Retinal pigment epithelial cell (primary cell): ENCODE data around the gene NXN.

ENCODE experiments used
- DNase-seq: peaks from one replicate; pipeline ENCODE4 v3.0.0-alpha.2; 2010; ENCODE audit warnings: low read depth
- H3K4me3 ChIP-seq: 2 replicates; pipeline ENCODE4 v1.5.1; 2011; ENCODE audit warnings: mild to moderate bottlenecking, low read length, control low read depth, moderate library complexity
- TF ChIP-seq, protein P1 (sequence below): conservative IDR thresholded peaks from 2 replicates; pipeline ENCODE4 v1.5.1; 2011; ENCODE audit warnings: low read depth, low read length, control low read depth, inconsistent platforms

Gene NXN

DNA sequence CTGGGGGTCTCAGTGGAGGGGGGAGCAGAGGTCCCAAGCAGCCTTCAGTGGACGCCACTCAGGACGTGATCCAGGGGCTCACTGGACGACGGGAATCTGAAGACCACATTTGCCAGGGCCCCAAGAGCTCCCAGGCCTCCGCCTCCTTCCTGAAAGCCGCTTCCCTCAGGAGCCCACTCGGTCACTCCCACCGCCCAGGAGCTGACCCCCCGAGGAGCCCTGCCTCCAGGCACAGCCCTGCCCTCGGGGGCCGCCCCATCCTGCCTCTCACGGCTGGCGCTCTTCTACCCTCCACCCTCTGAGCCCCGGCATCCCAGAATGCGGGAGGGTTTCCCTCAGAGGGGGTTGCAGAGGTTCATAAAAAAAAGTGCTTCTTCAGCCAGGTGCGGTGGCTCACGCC, 41.6 kb upstream of the NXN start:
- TF ChIP-seq, protein P1, sequence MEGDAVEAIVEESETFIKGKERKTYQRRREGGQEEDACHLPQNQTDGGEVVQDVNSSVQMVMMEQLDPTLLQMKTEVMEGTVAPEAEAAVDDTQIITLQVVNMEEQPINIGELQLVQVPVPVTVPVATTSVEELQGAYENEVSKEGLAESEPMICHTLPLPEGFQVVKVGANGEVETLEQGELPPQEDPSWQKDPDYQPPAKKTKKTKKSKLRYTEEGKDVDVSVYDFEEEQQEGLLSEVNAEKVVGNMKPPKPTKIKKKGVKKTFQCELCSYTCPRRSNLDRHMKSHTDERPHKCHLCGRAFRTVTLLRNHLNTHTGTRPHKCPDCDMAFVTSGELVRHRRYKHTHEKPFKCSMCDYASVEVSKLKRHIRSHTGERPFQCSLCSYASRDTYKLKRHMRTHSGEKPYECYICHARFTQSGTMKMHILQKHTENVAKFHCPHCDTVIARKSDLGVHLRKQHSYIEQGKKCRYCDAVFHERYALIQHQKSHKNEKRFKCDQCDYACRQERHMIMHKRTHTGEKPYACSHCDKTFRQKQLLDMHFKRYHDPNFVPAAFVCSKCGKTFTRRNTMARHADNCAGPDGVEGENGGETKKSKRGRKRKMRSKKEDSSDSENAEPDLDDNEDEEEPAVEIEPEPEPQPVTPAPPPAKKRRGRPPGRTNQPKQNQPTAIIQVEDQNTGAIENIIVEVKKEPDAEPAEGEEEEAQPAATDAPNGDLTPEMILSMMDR = no peak
- no peak for DNase-seq
- H3K4me3 ChIP-seq = no peak overlapping the region

DNA sequence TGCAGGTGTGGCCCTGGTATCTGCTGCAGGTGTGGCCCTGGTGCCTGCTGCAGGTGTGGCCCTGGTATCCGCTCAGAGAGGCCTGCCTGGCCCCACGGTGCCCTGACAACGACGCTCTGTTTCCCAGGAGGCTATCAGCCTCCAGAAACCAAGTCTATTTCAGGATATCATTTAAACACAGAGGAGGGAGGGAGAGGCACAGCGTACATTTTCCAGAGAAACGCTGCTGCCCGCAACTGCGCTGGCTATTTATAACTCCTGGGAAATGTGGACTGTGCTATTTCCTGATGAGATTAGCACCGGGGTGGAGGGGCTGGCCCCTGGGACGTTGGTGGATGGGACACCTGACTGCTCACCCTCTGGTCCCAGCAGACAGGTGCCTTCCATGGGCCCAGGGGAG, 39.9 kb upstream of the NXN start:
- TF ChIP-seq, protein P1 = no peak
- no peak for DNase-seq
- no peak overlapping the region for H3K4me3 ChIP-seq

DNA sequence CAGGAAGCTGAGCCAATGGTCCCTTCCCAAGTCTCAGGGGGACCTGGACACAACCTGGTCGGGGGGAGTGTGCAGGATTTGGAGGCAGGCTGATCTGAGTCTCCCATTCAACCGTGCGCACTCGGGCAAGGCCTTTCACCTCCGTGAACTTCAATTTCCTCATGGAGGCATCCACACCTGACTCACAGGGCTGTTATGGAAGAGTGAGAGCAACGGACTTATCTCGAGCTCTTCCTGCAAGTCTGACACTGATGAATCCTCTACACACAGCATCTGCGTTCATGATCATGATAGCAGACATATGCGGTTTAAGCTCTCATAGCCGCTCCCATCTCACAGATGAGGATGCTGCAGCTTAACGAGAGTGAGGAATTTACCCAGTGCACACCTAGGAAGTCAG, 39.0 kb upstream of the NXN start:
- TF ChIP-seq, protein P1 = no peak
- no peak overlapping the region for H3K4me3 ChIP-seq
- no peak for DNase-seq

DNA sequence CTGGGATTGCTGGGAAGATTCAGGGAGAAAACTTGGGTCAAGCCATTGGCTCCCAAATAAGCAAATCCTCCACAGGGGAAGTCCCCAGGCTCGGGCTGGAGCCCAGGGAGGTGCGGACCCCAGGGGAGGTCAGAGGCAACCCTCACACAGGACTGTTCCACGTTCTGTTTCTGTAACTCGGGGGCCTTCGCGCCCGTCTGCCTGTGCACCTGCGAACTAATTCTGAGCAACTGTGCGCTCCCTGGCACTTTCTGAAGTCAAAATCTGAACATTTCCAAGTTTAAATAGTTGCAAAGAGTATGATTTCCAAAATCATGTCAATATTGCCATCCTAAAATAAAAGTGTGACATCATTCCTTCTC, 34.1 kb upstream of the NXN start:
- no peak for DNase-seq
- TF ChIP-seq, protein P1 = no peak
- H3K4me3 ChIP-seq = no peak overlapping the region

DNA sequence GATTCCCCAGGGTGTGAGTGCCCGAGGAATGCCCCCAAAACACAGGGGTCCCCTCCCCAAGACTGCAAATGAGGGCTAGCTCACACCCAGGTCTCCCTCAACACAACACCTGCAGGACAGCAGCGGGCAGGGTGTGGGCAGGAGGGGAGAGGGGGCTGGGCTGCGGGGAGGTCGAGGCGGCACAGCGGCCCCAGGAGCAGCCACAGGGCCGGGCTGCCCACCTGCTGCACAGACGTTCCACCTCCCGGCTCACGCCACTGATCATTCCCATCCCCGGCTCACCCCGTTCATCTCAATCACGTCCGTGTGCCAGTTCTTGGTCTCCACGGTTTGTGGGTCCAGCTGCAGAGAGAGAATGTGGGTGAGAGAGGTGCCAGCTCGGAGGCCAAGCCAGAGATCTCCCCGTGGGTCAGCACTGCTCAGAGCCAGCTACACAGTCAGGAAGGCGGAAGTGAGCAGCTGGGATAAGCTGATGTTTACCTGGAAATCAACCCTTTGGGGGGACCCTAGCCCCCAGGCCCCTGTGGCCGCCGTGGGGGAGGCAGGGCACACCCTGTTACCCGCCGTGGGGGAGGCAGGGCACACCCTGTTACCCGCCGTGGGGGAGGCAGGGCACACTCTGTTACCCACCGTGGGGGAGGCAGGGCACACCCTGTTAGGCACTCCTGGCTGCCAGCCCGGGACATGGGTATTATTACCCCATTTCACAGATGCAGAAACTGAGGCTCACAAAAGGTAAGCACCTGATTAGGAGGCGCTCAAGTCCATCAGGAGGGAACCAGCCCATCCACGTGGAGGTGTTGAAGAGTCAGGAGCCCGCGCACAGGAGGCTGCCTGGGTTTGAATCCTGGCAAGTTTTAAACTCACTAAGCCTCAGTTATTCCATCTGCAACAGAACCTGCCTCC, 33.5 kb upstream of the NXN start:
- DNase-seq = no peak
- H3K4me3 ChIP-seq = no peak overlapping the region
- TF ChIP-seq, protein P1 = no peak

DNA sequence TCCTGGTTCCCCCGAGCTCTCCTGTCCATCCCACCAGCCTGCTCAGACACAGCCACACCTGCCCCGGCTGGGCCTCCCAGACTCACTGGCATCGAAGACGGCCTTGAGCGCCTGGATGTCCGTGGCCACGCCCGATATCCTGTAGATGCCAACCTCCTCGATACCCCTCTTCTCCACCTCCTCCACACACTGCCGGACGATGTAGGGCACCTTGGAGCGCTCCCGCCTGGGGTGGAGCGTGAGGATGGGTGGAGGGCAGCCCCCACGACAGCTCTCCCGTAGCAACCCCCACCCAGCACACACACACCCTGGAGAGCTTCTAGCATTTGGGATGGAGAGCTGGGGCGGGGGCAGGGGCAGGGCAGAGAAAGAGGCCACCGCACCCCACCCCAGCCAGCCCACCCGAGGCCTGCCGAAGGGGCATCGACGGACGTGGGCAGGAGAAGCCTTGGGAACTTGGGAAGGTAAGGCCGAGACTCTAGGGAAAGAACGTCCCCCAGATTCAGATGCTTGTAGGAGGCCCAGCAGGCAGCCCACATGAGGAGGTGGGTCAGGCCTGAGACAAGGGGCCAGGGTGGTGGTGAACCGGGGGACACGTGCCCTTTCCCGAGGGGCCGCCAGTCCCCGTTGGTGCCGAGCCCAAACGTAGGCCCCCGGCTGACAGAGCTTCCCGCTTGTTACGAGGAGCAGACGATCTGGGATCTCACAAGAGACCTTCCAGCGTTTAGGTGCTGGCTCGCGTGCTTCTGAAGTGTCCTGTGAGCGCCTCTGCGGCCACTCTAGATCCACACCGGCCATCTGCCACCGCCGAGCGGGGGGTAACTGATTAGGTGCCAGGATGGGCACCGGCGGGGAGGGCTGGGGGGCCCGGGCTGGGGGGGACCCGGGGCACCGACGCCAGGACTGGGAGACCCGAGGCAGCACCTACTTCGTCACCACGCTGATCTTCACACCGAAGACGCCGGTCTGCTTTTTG, 32.5 kb upstream of the NXN start:
- DNase-seq = no peak
- TF ChIP-seq, protein P1 = no peak
- H3K4me3 ChIP-seq = no peak overlapping the region
